A673 (cell line): ENCODE results near the gene CACNG5. TPM values are rescaled to one million over a fixed set of nuclear protein-coding genes. Genes with fewer than 3 reads are reported as not detected.
A peak's percentile ranks its signal among the peaks of the same experiment; 100 is the strongest.

Experiments
- BruUV-seq: library from RNA; stranded (reverse); fragments of 400-500 nt; replicated peaks from 2 replicates; lab custom pipeline; 2021; lab: Mats Ljungman, UMichigan
- CTCF ChIA-PET: fragments of 300-600 bp; sonication (Branson Sonifier 250); formaldehyde crosslinking; loops from one replicate; lab custom pipeline; 2022; ENCODE audit warnings: antibody characterized with exemption; lab: Charles Lee
- POLR2A ChIA-PET: fragments of 300-600 bp; sonication (Branson Sonifier 250); formaldehyde crosslinking; loops from one replicate; lab custom pipeline; 2022; ENCODE audit warnings: antibody characterized with exemption; ENCODE audit not compliant: low non-redundant PET; lab: Charles Lee
- DNase-seq: peaks from one replicate; pipeline ENCODE4 v3.0.0-alpha.2; 2015; ENCODE audit warnings: low spot score
- H3K27ac ChIP-seq: fragments of 200-600 bp; sonication (generic); 2 replicates; pipeline ENCODE4 v1.5.1; 2016; ENCODE audit warnings: mixed run types, low read depth, mild to moderate bottlenecking, mixed read lengths, antibody characterized with exemption, low read length; ENCODE audit not compliant: poor library complexity, severe bottlenecking
- H3K27me3 ChIP-seq: fragments of 200-600 bp; sonication (generic); replicated peaks from 2 replicates; pipeline ENCODE4 v1.6.1; 2017; ENCODE audit warnings: mixed run types, low read depth, mild to moderate bottlenecking, mixed read lengths, antibody characterized with exemption, low read length; ENCODE audit not compliant: insufficient read depth, poor library complexity
- H3K36me3 ChIP-seq: fragments of 200-600 bp; sonication (generic); 2 replicates; pipeline ENCODE4 v1.6.1; 2016; ENCODE audit warnings: mixed run types, mild to moderate bottlenecking, mixed read lengths, antibody characterized with exemption, low read length; ENCODE audit not compliant: insufficient read depth, poor library complexity, severe bottlenecking
- H3K4me1 ChIP-seq: fragments of 200-600 bp; sonication (generic); 2 replicates; pipeline ENCODE4 v1.6.1; 2017; ENCODE audit warnings: mixed run types, mild to moderate bottlenecking, mixed read lengths, antibody characterized with exemption, low read length; ENCODE audit not compliant: insufficient read depth, poor library complexity, severe bottlenecking
- H3K4me3 ChIP-seq: fragments of 200-600 bp; sonication (generic); 2 replicates; pipeline ENCODE4 v1.5.1; 2016; ENCODE audit warnings: low read depth, mixed run types, mild to moderate bottlenecking, mixed read lengths, low read length; ENCODE audit not compliant: poor library complexity, severe bottlenecking
- H3K9me3 ChIP-seq: fragments of 200-600 bp; sonication (generic); 2 replicates; pipeline ENCODE4 v1.6.1; 2016; ENCODE audit warnings: mixed run types, low read depth, mild to moderate bottlenecking, mixed read lengths, antibody characterized with exemption, low read length; ENCODE audit not compliant: poor library complexity, severe bottlenecking
- EZH2 ChIP-seq: fragments of 200-600 bp; sonication (generic); IDR thresholded peaks from 2 replicates; pipeline ENCODE4 v1.6.1; 2017; ENCODE audit warnings: borderline replicate concordance, low read depth, mild to moderate bottlenecking, mixed read lengths, antibody characterized with exemption, low read length; ENCODE audit not compliant: poor library complexity, severe bottlenecking
- intact Hi-C: fragments of 100-400 bp; cut with micrococcal nuclease; formaldehyde crosslinking; loops from one replicate; pipeline ENCODE4 v1.10.0; 2022; ENCODE audit not compliant: unreplicated experiment
- total RNA-seq: library from RNA; stranded (reverse); gene quantifications from 2 replicates; pipeline ENCODE4 v1.2.3, GENCODE V29; 2021
- TF ChIP-seq, protein P1 (sequence below): fragments of 300-800, 200-600 bp; sonication (generic); conservative IDR thresholded peaks from 2 replicates; pipeline ENCODE4 v1.5.1; 2017; ENCODE audit warnings: low read depth, mild to moderate bottlenecking, antibody characterized with exemption, low read length, moderate library complexity, mixed read lengths

The CACNG5 gene
- total RNA-seq, 1 experiment from 2014 or later: 0.88 TPM

DNA sequence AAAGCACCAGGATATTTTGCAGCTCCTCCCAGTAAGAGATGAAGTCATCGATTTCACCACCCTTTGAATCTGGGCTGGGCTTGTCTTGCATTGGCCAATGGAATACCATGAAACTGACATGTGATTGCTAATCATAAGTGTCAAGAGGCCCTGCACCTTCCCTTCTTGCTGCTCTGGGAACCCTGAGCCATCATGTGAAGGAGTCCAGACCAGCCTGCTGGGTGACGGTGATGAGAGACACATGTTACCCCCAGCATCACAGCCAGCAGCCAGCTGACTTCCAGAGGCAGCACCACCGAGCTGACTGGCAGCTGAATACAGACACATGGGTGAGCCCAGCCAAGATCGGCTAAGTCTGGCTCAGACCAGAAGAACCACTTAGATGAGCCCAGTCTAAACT, 86.0 kb downstream of the CACNG5 start:
- Histone ChIP-seq H3K4me1 (peaks cover 2% of the 10 kb centered on the region), H3K27ac (no peak overlapping the region), H3K4me3 (no peak overlapping the region), H3K36me3 (no peaks in the 10 kb centered on the region), H3K27me3 (no peaks in the 10 kb centered on the region), H3K9me3 (no peaks in the 10 kb centered on the region)
- no peak for DNase-seq
- TF ChIP-seq, protein P1, sequence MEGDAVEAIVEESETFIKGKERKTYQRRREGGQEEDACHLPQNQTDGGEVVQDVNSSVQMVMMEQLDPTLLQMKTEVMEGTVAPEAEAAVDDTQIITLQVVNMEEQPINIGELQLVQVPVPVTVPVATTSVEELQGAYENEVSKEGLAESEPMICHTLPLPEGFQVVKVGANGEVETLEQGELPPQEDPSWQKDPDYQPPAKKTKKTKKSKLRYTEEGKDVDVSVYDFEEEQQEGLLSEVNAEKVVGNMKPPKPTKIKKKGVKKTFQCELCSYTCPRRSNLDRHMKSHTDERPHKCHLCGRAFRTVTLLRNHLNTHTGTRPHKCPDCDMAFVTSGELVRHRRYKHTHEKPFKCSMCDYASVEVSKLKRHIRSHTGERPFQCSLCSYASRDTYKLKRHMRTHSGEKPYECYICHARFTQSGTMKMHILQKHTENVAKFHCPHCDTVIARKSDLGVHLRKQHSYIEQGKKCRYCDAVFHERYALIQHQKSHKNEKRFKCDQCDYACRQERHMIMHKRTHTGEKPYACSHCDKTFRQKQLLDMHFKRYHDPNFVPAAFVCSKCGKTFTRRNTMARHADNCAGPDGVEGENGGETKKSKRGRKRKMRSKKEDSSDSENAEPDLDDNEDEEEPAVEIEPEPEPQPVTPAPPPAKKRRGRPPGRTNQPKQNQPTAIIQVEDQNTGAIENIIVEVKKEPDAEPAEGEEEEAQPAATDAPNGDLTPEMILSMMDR: no peak
- TF ChIP-seq EZH2: no peak
- no TSS peak for BruUV-seq
- CTCF ChIA-PET: no interaction called here
- intact Hi-C loops: no loop called here
- POLR2A ChIA-PET: interaction anchor here (0.7 kb wide), 1 partner anchor 156 kb away, joined by 4 read pairs; no protein-coding TSS in a partner anchor

DNA sequence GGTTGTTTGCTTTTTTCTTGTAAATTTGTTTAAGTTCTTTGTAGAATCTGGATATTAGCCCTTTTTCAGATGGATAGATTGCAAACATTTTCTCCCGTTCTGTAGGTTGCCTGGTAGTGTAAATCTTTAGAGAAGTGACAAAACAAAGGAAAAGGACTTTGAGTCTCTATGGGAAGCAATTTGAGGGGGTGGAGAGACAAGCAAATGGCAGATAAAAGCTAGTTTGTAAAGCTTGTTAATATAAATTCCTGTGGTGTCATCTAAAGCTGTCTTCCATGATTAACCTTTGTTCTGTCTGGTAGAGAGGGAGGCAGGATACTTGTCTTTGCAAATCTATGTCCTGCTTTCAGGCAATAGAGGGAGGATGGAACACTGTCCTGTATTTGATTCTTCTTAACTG, 89.0 kb downstream of the CACNG5 start:
- peak; percentile 27 for DNase-seq
- H3K9me3 ChIP-seq: no peaks in the 10 kb centered on the region
- peaks cover 5% of the 10 kb centered on the region for H3K4me1 ChIP-seq
- H3K27ac ChIP-seq: no peak overlapping the region
- CTCF ChIA-PET: no interaction called here
- TF ChIP-seq EZH2: no peak
- TF ChIP-seq, protein P1: no peak
- POLR2A ChIA-PET: no interaction called here
- BruUV-seq: no TSS peak
- no peaks in the 10 kb centered on the region for H3K27me3 ChIP-seq
- H3K4me3 ChIP-seq: no peak overlapping the region
- H3K36me3 ChIP-seq: no peaks in the 10 kb centered on the region
- intact Hi-C loops: no loop called here

DNA sequence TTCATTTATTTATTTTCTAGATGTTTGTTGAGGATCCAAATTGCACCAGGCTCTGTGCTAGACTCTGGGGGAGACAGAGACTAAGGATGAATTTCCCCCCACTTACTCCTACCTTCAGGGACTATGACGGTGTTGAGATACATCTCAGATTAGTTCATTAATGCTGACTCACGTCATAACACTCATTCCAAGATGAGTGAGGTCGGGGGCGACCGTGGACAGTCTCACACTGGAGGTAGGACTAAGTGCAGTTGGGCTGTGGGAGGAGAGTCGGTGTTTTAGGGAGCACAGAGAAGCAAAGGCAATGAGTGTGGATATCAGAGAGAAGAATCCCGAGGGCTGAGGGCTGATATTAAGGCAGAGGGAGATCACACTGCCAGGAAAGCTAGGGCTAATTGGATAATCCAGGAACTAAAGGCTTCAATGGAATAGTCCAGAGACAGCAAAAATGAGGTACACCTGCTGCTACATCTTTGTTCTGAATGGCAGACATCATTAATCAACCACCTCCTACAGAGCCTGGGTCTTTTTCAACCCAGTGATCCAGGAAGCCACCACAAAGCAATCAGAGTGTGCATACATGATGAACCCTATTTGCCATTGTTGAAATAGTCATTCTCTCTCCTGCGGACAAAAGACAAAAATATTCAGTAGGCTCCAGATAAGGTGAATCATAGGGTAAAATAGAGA, 91.0 kb downstream of the CACNG5 start:
- peaks cover 5% of the 10 kb centered on the region for H3K4me1 ChIP-seq

More for the DNA sequence above, 91.0 kb downstream of the CACNG5 start:
- ChIA-PET CTCF (no interaction called here), POLR2A (no interaction called here)
- Histone ChIP-seq H3K9me3 (no peaks in the 10 kb centered on the region), H3K4me3 (no peak overlapping the region), H3K27ac (no peak overlapping the region), H3K36me3 (no peaks in the 10 kb centered on the region), H3K27me3 (no peaks in the 10 kb centered on the region)
- intact Hi-C loops: no loop called here
- TF ChIP-seq EZH2: no peak
- TF ChIP-seq, protein P1: no peak
- DNase-seq: peak; percentile 56
- BruUV-seq: no TSS peak
